Vagina (tissue), 2 donors: ENCODE measurements around the gene MAPRE3.

ENCODE experiments used
- CTCF ChIP-seq, 3 experiments: fragments of 450-650 bp in 2 of 3; fragments of 200-600 bp in 1 of 3; sonication (generic) in 1 of 3; IDR thresholded peaks; one replicate each; pipeline ENCODE4 v1.5.1; 2017 to 2019; ENCODE audit warnings: antibody characterized with exemption in 3 of 3, mild to moderate bottlenecking in 2 of 3, moderate library complexity in 2 of 3
- POLR2AphosphoS5 ChIP-seq, 2 donors: sonication (generic); formaldehyde crosslinking; IDR thresholded peaks; one replicate each; pipeline ENCODE4 v1.9.0; 2017; ENCODE audit warnings: antibody characterized with exemption in 2 of 2, mild to moderate bottlenecking in 2 of 2, low read depth in 1 of 2; ENCODE audit not compliant: insufficient read depth in 1 of 2

DNA sequence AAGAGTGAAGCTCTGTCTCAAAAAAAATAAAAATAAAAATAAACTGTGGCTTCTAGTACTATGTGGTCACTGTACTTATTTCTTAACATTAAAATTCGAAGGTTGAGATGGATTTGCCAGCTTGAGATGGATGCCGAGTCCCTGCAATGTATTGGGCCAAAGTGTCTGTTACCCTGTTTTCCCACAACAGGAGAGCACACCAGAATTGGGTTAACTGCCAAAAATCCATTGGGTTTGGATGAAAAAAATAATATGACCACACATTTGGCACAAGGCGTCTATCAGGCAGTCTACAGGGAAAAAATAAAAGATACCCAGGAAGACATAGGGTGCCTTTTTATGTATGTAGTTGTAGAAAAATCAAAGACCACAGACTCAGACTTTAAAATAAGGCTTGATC is 19.2 kb upstream of the MAPRE3 start:
- TF ChIP-seq POLR2AphosphoS5 (IDR thresholded peaks at IDR 0.05; ENCODE audit: insufficient read depth in 1 of 2, low read depth in 1 of 2) = no peak
- TF ChIP-seq CTCF (IDR thresholded peaks at IDR 0.05) = no peak
